NCI-H460 (cell line): ENCODE measurements around the gene LAMA3. TPM values are rescaled to one million over a fixed set of nuclear protein-coding genes. Genes with fewer than 3 reads are reported as not detected.

Experiments used
- DNase-seq: peaks from one replicate; pipeline ENCODE4 v3.0.0-alpha.2; 2016; ENCODE audit warnings: low read depth; ENCODE audit errors: extremely low read depth
- total RNA-seq: library from RNA; depleted of rRNA; stranded (reverse); fragments of >200 nt; shearing (Covaris generic); gene quantifications from 2 replicates; pipeline ENCODE4 v1.2.3, GENCODE V29; 2014

The LAMA3 gene
- total RNA-seq, 1 experiment from 2014 or later = 3.9 TPM

DNA sequence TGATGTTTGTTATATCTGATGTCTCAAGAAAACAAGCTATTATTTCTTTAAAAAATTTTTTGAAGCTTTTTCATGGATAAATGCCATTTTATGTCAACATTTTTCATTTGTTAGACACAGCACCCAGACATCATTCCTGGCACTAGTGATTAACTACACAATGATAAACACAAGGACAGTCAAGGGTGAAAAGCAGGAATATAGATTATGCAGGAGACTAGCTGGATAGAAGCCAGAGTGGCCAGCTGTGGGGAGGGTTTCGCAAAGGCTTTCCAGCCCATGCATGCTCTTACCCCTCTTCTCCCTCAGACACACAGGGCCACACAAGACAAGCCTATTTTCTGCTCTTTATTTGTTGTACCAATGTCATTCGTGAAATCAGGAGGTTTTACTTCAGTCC is 198.2 kb downstream of the LAMA3 start:
- DNase-seq = no peak

DNA sequence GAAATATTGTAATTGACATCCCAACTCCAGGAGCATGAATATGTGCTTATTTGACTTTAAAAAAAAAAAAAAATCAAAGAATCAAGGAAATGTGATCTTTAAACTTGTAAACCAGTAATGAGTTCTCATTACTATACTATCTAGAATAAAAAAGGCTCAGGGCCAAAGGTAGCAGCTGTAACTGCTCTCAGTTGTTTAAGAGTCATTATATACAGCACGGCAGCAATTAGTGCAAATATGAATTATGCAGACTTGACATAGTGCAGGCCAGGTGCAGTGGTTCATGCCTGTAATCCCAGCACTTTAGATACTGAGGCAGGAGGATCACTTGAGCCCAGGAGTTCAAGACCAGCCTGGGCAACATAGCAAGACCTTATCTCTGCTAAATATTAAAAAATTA is 199.6 kb downstream of the LAMA3 start:
- no peak for DNase-seq

DNA sequence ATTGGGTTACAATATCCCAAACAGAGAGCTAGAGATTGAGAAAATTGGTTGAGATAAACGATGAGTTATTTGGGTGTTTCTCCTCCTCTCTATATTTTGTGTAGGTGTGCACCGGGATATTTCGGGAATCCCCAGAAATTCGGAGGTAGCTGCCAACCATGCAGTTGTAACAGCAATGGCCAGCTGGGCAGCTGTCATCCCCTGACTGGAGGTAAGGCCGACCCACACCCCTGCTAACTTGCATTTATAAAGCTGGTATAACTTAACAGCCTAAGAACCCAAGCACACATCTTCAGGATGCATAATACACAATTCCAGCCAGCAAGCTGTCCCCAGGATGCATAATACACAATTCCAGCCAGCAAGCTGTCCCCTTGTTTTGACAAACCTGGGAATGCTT is 200.7 kb downstream of the LAMA3 start:
- DNase-seq = no peak

DNA sequence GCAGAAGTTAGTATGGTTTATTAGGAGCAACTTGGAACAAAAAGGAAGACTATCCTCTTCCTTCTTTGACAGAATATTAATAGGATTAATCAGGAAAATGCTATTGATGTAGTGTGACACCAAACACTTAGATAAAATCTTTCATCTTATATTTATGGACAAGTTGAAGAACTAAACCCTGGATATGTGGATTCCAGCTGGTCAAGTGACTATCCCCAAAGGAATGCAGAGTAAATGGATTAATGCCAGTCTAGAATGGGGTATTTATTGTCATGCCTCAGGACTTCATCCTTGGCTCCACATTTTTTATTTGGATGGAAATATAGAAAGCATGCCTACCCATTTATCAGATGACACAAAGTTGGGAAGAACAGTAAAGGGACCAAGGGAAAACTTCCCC is 201.3 kb downstream of the LAMA3 start:
- no peak for DNase-seq

- no peak for DNase-seq
Observed at GRCh38 chr18:23893653-23894052, 204.4 kb downstream of the LAMA3 start.

GRCh38 chr18:23894661-23895175 is 205.5 kb downstream of the LAMA3 start:
- DNase-seq = no peak

GRCh38 chr18:23897291-23897690 is 208.0 kb downstream of the LAMA3 start:
- no peak for DNase-seq

GRCh38 chr18:23897733-23898132 is 208.5 kb downstream of the LAMA3 start:
- no peak for DNase-seq

GRCh38 chr18:23900994-23901393 is 211.7 kb downstream of the LAMA3 start:
- no peak for DNase-seq

- no peak for DNase-seq
Observed at GRCh38 chr18:23902396-23902795, 213.1 kb downstream of the LAMA3 start.

- no peak for DNase-seq
Observed at GRCh38 chr18:23903971-23904370, 214.7 kb downstream of the LAMA3 start.

DNA sequence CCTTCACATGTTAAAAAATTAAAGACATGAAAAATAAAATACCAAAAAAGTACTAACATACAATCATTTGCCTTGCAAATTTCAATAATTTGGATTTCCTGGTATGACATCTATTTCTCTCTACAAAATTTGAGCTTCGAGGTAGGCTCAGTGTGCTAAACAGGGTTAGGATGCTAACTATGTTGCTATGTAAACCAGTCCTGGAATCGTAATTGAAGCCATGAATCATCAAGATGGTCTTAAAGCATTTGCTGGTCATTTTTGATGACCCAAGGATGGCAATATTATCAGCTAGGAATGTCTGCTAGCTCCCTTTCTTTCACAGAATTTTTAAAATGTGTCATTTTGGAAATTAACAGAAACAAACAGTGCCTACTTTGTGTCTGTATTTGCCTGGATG is 217.4 kb downstream of the LAMA3 start:
- no peak for DNase-seq

GRCh38 chr18:23908827-23909226 is 219.6 kb downstream of the LAMA3 start:
- no peak for DNase-seq

DNA sequence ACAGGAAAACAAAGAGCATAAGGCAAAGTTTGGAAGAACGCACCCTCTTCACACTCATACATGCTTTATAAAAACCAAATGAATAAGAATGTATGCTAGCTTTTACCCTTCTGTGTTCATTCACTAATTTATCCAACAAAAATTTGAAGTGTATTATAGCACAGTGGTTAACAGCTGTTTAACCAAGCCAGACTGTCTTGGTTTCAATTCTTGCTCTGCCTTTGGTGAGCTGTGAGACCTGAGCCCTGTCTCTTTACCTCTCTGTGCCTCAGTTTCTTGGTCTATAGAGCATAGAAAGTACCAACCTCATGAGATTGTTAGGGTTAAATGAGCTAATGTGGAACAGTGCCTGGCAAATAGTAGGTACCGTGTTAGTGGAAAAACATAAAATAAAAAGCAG is 220.8 kb downstream of the LAMA3 start:
- no peak for DNase-seq

- no peak for DNase-seq
Observed at GRCh38 chr18:23912356-23912755, 223.1 kb downstream of the LAMA3 start.

GRCh38 chr18:23916338-23916737 is 227.1 kb downstream of the LAMA3 start:
- no peak for DNase-seq

GRCh38 chr18:23918395-23919032 is 229.3 kb downstream of the LAMA3 start:
- peak; percentile 61 for DNase-seq

GRCh38 chr18:23920054-23920453 is 230.8 kb downstream of the LAMA3 start:
- no peak for DNase-seq

DNA sequence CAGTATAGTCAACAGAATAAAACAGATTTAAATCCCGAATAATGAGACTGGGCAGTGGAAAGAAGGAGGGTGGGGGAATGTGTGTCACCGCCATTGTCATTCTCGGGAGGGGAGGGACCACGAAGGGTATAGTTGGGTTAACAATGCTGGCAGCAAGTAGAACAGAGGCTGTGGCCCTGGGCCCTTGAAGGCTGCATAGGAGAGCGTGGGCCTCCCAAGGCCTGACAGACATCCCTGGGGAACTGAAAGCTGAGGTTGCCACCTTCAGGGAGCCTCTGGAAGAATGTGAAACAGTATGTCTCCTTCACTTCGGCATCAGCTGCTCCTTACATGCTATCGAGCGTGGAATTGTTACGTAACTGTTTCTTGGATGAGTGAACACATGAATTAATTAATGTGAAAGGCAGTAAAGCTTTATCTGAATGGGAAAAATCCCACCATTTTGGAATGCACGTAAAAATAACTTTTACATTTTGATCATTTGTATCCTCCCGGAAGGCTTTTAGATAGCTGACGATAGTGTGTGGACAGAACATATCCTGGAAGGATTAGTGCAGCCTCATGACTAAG is 232.5 kb downstream of the LAMA3 start:
- DNase-seq = no peak

DNA sequence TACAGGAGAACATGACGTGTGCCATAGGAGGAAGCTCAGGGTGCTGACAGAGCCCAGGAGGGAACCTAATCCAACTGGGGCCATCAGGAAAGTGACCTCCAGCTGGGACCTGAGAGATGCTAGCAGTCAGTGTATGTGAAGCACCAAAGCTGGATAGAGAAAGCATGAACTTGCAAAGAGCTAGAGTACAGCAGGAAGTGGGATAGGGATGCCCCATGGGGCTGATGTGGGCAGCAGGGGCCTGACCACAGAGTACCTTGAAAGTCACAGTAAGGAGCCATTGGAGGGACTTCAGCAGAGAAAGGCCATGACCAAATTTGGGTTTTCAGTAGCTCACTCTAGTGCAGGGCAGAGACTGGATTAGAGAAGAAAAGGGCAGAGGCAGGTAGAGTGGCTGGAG is 233.7 kb downstream of the LAMA3 start:
- DNase-seq = no peak

DNA sequence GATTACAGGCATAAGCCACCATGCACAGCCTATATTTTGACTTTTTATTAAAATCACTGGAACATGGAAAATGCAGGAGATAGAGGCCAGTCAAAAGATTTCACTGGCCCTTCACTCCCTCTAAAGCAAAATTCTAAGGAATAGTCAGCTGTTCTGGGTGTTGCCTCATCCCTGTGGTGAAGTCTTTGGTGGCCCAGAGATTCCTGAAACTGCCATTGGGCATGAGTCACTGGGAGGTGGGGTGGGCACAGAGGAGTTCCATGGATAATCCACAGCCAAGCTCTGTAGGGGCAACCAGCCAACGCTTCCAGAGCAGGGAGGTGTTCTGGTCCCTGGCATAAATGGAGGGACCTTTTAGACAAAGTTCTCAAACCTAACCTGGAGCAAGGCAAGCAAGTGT is 235.6 kb downstream of the LAMA3 start:
- DNase-seq = no peak

DNA sequence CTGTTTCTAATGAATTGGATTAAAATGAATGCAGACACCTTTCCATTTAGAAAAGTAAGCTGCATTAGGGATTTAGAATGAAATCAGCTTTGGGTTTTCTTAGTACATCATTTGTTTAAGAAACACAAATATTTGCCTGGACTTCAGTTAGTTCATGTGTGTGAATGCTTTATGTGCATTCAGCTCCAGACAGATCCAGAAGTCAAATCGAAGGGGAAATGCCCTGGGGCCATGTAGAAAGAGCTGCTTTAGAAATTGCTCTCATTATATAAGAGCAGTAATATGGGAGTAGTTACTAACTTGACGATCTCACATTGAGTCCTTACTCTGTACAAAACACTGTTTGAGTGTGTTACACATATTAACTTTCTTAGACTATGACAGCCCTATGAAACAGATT is 237.3 kb downstream of the LAMA3 start:
- no peak for DNase-seq
